HEK293 (cell line): ENCODE measurements around the gene KLHL29.

ENCODE experiments used
- ATF2 ChIP-seq: fragments of 450-650 bp; formaldehyde crosslinking; IDR thresholded peaks from 2 replicates; pipeline ENCODE4 v1.5.1; 2016; ENCODE audit warnings: missing biosample characterization, missing genetic modification characterization, low read depth
- BCL11A ChIP-seq: fragments of 450-650 bp; formaldehyde crosslinking; IDR thresholded peaks from 2 replicates; pipeline ENCODE4 v1.5.1; 2016; ENCODE audit warnings: low read depth, missing biosample characterization, missing genetic modification characterization
- EGR2 ChIP-seq: fragments of 450-650 bp; formaldehyde crosslinking; IDR thresholded peaks from 2 replicates; pipeline ENCODE4 v1.5.1; 2016; ENCODE audit warnings: low read depth, missing biosample characterization, missing genetic modification characterization
- GLI4 ChIP-seq: fragments of 450-650 bp; formaldehyde crosslinking; IDR thresholded peaks from 2 replicates; pipeline ENCODE4 v1.5.1; 2016; ENCODE audit warnings: missing biosample characterization, missing genetic modification characterization
- GLIS1 ChIP-seq: fragments of 450-650 bp; formaldehyde crosslinking; IDR thresholded peaks from 2 replicates; pipeline ENCODE4 v1.5.1; 2016; ENCODE audit warnings: missing biosample characterization, missing genetic modification characterization
- HOXA7 ChIP-seq: sonication (generic); formaldehyde crosslinking; IDR thresholded peaks from 2 replicates; pipeline ENCODE4 v1.8.1; 2022; ENCODE audit warnings: missing genetic modification reagents, borderline replicate concordance
- INSM2 ChIP-seq: fragments of 450-650 bp; formaldehyde crosslinking; IDR thresholded peaks from 2 replicates; pipeline ENCODE4 v1.5.1; 2016; ENCODE audit warnings: missing biosample characterization, missing genetic modification characterization
- KLF1 ChIP-seq: fragments of 450-650 bp; formaldehyde crosslinking; IDR thresholded peaks from 2 replicates; pipeline ENCODE4 v1.5.1; 2016; ENCODE audit warnings: missing biosample characterization, missing genetic modification characterization
- KLF17 ChIP-seq: fragments of 450-650 bp; formaldehyde crosslinking; IDR thresholded peaks from 2 replicates; pipeline ENCODE4 v1.5.1; 2016; ENCODE audit warnings: missing biosample characterization, missing genetic modification characterization
- PATZ1 ChIP-seq: fragments of 450-650 bp; formaldehyde crosslinking; IDR thresholded peaks from 2 replicates; pipeline ENCODE4 v1.5.1; 2016; ENCODE audit warnings: missing biosample characterization, missing genetic modification characterization
- SP7 ChIP-seq: fragments of 450-650 bp; formaldehyde crosslinking; IDR thresholded peaks from 2 replicates; pipeline ENCODE4 v1.5.1; 2016; ENCODE audit warnings: missing biosample characterization, missing genetic modification characterization
- ZBTB20 ChIP-seq: fragments of 450-650 bp; formaldehyde crosslinking; IDR thresholded peaks from 2 replicates; pipeline ENCODE4 v1.5.1; 2016; ENCODE audit warnings: missing biosample characterization, missing genetic modification characterization
- ZBTB7A ChIP-seq: fragments of 450-650 bp; formaldehyde crosslinking; IDR thresholded peaks from 2 replicates; pipeline ENCODE4 v1.5.1; 2016; ENCODE audit warnings: low read depth, missing biosample characterization, missing genetic modification characterization
- ZNF16 ChIP-seq: fragments of 450-650 bp; formaldehyde crosslinking; IDR thresholded peaks from 2 replicates; pipeline ENCODE4 v1.5.1; 2016; ENCODE audit warnings: low read depth, missing biosample characterization, missing genetic modification characterization
- ZNF2 ChIP-seq: fragments of 450-650 bp; formaldehyde crosslinking; IDR thresholded peaks from 2 replicates; pipeline ENCODE4 v1.5.1; 2016; ENCODE audit warnings: missing biosample characterization, missing genetic modification characterization
- ZNF221 ChIP-seq: fragments of 450-650 bp; formaldehyde crosslinking; IDR thresholded peaks from 2 replicates; pipeline ENCODE4 v1.5.1; 2017; ENCODE audit warnings: missing biosample characterization, missing genetic modification characterization, borderline replicate concordance
- ZNF223 ChIP-seq: fragments of 450-650 bp; formaldehyde crosslinking; IDR thresholded peaks from 2 replicates; pipeline ENCODE4 v1.5.1; 2016; ENCODE audit warnings: missing biosample characterization, missing genetic modification characterization
- ZNF362 ChIP-seq: fragments of 450-650 bp; formaldehyde crosslinking; IDR thresholded peaks from 2 replicates; pipeline ENCODE4 v1.5.1; 2016; ENCODE audit warnings: missing biosample characterization, missing genetic modification characterization
- ZNF366 ChIP-seq: fragments of 450-650 bp; formaldehyde crosslinking; conservative IDR thresholded peaks from 2 replicates; pipeline ENCODE4 v1.5.1; 2016; ENCODE audit warnings: missing biosample characterization, missing genetic modification characterization
- ZNF37A ChIP-seq: fragments of 450-650 bp; IDR thresholded peaks from 2 replicates; pipeline ENCODE4 v1.5.1; 2018; ENCODE audit warnings: missing biosample characterization, missing genetic modification characterization
- ZNF501 ChIP-seq: fragments of 450-650 bp; formaldehyde crosslinking; IDR thresholded peaks from 2 replicates; pipeline ENCODE4 v1.5.1; 2016; ENCODE audit warnings: missing biosample characterization, missing genetic modification characterization
- ZNF530 ChIP-seq: fragments of 450-650 bp; formaldehyde crosslinking; IDR thresholded peaks from 2 replicates; pipeline ENCODE4 v1.5.1; 2016; ENCODE audit warnings: low read depth, missing biosample characterization, missing genetic modification characterization
- ZNF549 ChIP-seq: fragments of 450-650 bp; IDR thresholded peaks from 2 replicates; pipeline ENCODE4 v1.5.1; 2018; ENCODE audit warnings: missing biosample characterization, missing genetic modification characterization, mild to moderate bottlenecking, inconsistent platforms, moderate library complexity
- ZNF624 ChIP-seq: fragments of 450-650 bp; formaldehyde crosslinking; IDR thresholded peaks from 2 replicates; pipeline ENCODE4 v1.5.1; 2017; ENCODE audit warnings: missing biosample characterization, missing genetic modification characterization
- ZNF629 ChIP-seq: fragments of 450-650 bp; formaldehyde crosslinking; IDR thresholded peaks from 2 replicates; pipeline ENCODE4 v1.5.1; 2017; ENCODE audit warnings: missing biosample characterization, missing genetic modification characterization
- ZNF692 ChIP-seq: fragments of 450-650 bp; formaldehyde crosslinking; IDR thresholded peaks from 2 replicates; pipeline ENCODE4 v1.5.1; 2016; ENCODE audit warnings: missing biosample characterization, missing genetic modification characterization
- ZNF791 ChIP-seq: fragments of 450-650 bp; formaldehyde crosslinking; IDR thresholded peaks from 2 replicates; pipeline ENCODE4 v1.5.1; 2016; ENCODE audit warnings: missing biosample characterization, missing genetic modification characterization
- ZSCAN16 ChIP-seq: fragments of 450-650 bp; formaldehyde crosslinking; IDR thresholded peaks from 2 replicates; pipeline ENCODE4 v1.5.1; 2016; ENCODE audit warnings: missing biosample characterization, missing genetic modification characterization
- ZSCAN18 ChIP-seq: fragments of 450-650 bp; formaldehyde crosslinking; IDR thresholded peaks from 2 replicates; pipeline ENCODE4 v1.5.1; 2016; ENCODE audit warnings: missing biosample characterization, missing genetic modification characterization
- ZSCAN23 ChIP-seq: fragments of 450-650 bp; formaldehyde crosslinking; IDR thresholded peaks from 2 replicates; pipeline ENCODE4 v1.5.1; 2016; ENCODE audit warnings: missing biosample characterization, missing genetic modification characterization

KLHL29 gene

GRCh38 chr2:23480957-23481797 lies 96.2 kb downstream of the KLHL29 start (continued):
- TF ChIP-seq ZNF362: no peak
- TF ChIP-seq GLI4 (tag by site-specific recombination): no peak
- no peak for TF ChIP-seq ZNF223 (tag by site-specific recombination)
- TF ChIP-seq PATZ1 (tag by site-specific recombination): peak; percentile 42; the same call in 1 of the 2 replicates
- TF ChIP-seq EGR2 (tag by site-specific recombination): peak; percentile 49; the same call in 1 of the 2 replicates
- peak; percentile 61; the same call in 1 of the 2 replicates for TF ChIP-seq INSM2 (tag by site-specific recombination)
- TF ChIP-seq ZNF692 (tag by site-specific recombination): 0 out of 2 replicates have a peak, but pooled peaks have one; percentile 32
- TF ChIP-seq KLF17 (tag by site-specific recombination): no peak
- peak; percentile 67 for TF ChIP-seq ZBTB20 (tag by site-specific recombination)
- TF ChIP-seq HOXA7 (CRISPR knock-in tag): no peak
- TF ChIP-seq ZNF366 (tag by site-specific recombination): 0 out of 2 replicates have a peak, but pooled peaks have one; percentile 29
- 0 out of 2 replicates have a peak, but pooled peaks have one; percentile 32 for TF ChIP-seq KLF1
- TF ChIP-seq ZNF2: no peak
- no peak for TF ChIP-seq ZSCAN23
- TF ChIP-seq ZNF501 (tag by site-specific recombination): no peak
- TF ChIP-seq ZSCAN18 (tag by site-specific recombination): no peak
- TF ChIP-seq ZBTB7A (tag by site-specific recombination): no peak
- TF ChIP-seq ZNF16 (tag by site-specific recombination): no peak
- no peak for TF ChIP-seq ZNF624 (tag by site-specific recombination)
- TF ChIP-seq ATF2 (tag by site-specific recombination): peak; percentile 86
- TF ChIP-seq ZNF791 (tag by site-specific recombination): no peak
- no peak for TF ChIP-seq BCL11A (tag by site-specific recombination)
- no peak for TF ChIP-seq ZNF37A (tag by site-specific recombination)
- no peak for TF ChIP-seq ZNF221 (tag by site-specific recombination)
- TF ChIP-seq ZNF629: peak; percentile 94
- no peak for TF ChIP-seq ZNF549 (tag by site-specific recombination)
- no peak for TF ChIP-seq ZNF530 (tag by site-specific recombination)
- TF ChIP-seq SP7: peak; percentile 76
- TF ChIP-seq GLIS1: peak; percentile 96
- no peak for TF ChIP-seq ZSCAN16 (tag by site-specific recombination)
